ENCODE data around the gene IFT52. TPM values are rescaled to one million over a fixed set of nuclear protein-coding genes. Genes with fewer than 3 reads are reported as not detected.

IFT52 gene
- total RNA-seq (2022) (30.2 and 30.8 TPM in 2 replicates), Bru-seq, nascent RNA (percentile 57 among the genes with signal in this experiment), BruChase-seq, experiment 1, labeled RNA remaining after a 6-hour chase (percentile 62 among the genes with signal in this experiment), BruChase-seq, experiment 2, labeled RNA remaining after a 2-hour chase (percentile 59 among the genes with signal in this experiment)
- long read RNA-seq, transcript IFT52-201 (14 exons, 1,757 nt) = major isoform, 19 of 36 reads
- long read RNA-seq, transcript IFT52-202 (14 exons, 1,599 nt) = minor isoform, 5 of 36 reads
- long read RNA-seq, partial matches to known transcripts = 2 of 36 reads
- long read RNA-seq, other reads (novel, unspliced or antisense) = 9 of 36 reads

GRCh38 chr20:43590392-43591303 is at the start of gene IFT52:
Gene IFT52, plus strand, starts transcription at chr20:43590937. Its CDS starts 3,762 bp downstream, at chr20:43594699.
- BruUV-seq (replicated peaks) = no TSS peak
- H3K36me3 Mint-ChIP-seq (ENCODE audit: insufficient read depth, unreplicated experiment) = peaks cover 30% of the 10 kb centered on the region
- peak; percentile 97 for DNase-seq
- H3K27me3 Mint-ChIP-seq (ENCODE audit: unreplicated experiment) = no peaks in the 10 kb centered on the region
- peak within 1 kb of the TSS; percentile 99 for H3K4me3 Mint-ChIP-seq (ENCODE audit: low read depth, unreplicated experiment)
- no peaks in the 10 kb centered on the region for H3K9me3 Mint-ChIP-seq (ENCODE audit: low read depth, unreplicated experiment)
- peak within 1 kb of the TSS; percentile 81 for H3K27ac Mint-ChIP-seq (ENCODE audit: unreplicated experiment)
- CTCF ChIA-PET = interaction anchor here (0.6 to 1.6 kb wide), 17 partner anchors 11 to 493 kb away, joined by 3 to 16 read pairs (median 3); partner anchors contain the start of genes SGK2 and SRSF6
- no peak for TF ChIP-seq CTCF (IDR thresholded peaks at IDR 0.05; ENCODE audit: unreplicated experiment)
- intact Hi-C loops (cut with micrococcal nuclease; ENCODE audit: unreplicated experiment) = loop anchor here (1.0 to 5.0 kb wide), 3 partner anchors 32 to 133 kb away; partner anchors contain the start of genes SGK2 and SRSF6
- peaks cover 21% of the 10 kb centered on the region for H3K4me1 Mint-ChIP-seq (ENCODE audit: low read depth, unreplicated experiment)

GRCh38 chr20:43541214-43541613 is 49.5 kb upstream of the IFT52 start:
- CTCF ChIA-PET = no interaction called here
- no TSS peak for BruUV-seq (replicated peaks)
- Mint-ChIP-seq H3K27ac (ENCODE audit: unreplicated experiment) (no peak overlapping the region), H3K36me3 (ENCODE audit: insufficient read depth, unreplicated experiment) (peaks cover 23% of the 10 kb centered on the region), H3K4me3 (ENCODE audit: low read depth, unreplicated experiment) (no peak overlapping the region), H3K4me1 (ENCODE audit: low read depth, unreplicated experiment) (no peaks in the 10 kb centered on the region), H3K9me3 (ENCODE audit: low read depth, unreplicated experiment) (no peaks in the 10 kb centered on the region), H3K27me3 (ENCODE audit: unreplicated experiment) (no peaks in the 10 kb centered on the region)
- no peak for TF ChIP-seq CTCF (IDR thresholded peaks at IDR 0.05; ENCODE audit: unreplicated experiment)
- DNase-seq = no peak
- intact Hi-C loops (cut with micrococcal nuclease; ENCODE audit: unreplicated experiment) = no loop called here

- no peak overlapping the region for H3K4me3 Mint-ChIP-seq (ENCODE audit: low read depth, unreplicated experiment)
- intact Hi-C loops (cut with micrococcal nuclease; ENCODE audit: unreplicated experiment) = no loop called here
- no peak overlapping the region for H3K27ac Mint-ChIP-seq (ENCODE audit: unreplicated experiment)
- CTCF ChIA-PET = interaction anchor here (0.6 kb wide), 1 partner anchor 35 kb away, joined by 10 read pairs; no protein-coding TSS in a partner anchor
- H3K27me3 Mint-ChIP-seq (ENCODE audit: unreplicated experiment) = no peaks in the 10 kb centered on the region
- H3K4me1 Mint-ChIP-seq (ENCODE audit: low read depth, unreplicated experiment) = no peaks in the 10 kb centered on the region
- no peak for DNase-seq
- no peak for TF ChIP-seq CTCF (IDR thresholded peaks at IDR 0.05; ENCODE audit: unreplicated experiment)
- H3K9me3 Mint-ChIP-seq (ENCODE audit: low read depth, unreplicated experiment) = no peaks in the 10 kb centered on the region
- no TSS peak for BruUV-seq (replicated peaks)
- H3K36me3 Mint-ChIP-seq (ENCODE audit: insufficient read depth, unreplicated experiment) = peaks cover 27% of the 10 kb centered on the region
Observed at GRCh38 chr20:43542161-43542560, 48.6 kb upstream of the IFT52 start.

GRCh38 chr20:43542674-43543073 is 48.1 kb upstream of the IFT52 start:
- H3K9me3 Mint-ChIP-seq (ENCODE audit: low read depth, unreplicated experiment) = peaks cover 2% of the 10 kb centered on the region
- intact Hi-C loops (cut with micrococcal nuclease; ENCODE audit: unreplicated experiment) = no loop called here
- no TSS peak for BruUV-seq (replicated peaks)
- CTCF ChIA-PET = interaction anchor here (0.6 to 0.7 kb wide), 2 partner anchors 35 to 232 kb away, joined by 9 to 10 read pairs; no protein-coding TSS in a partner anchor
- H3K27ac Mint-ChIP-seq (ENCODE audit: unreplicated experiment) = no peak overlapping the region
- no peaks in the 10 kb centered on the region for H3K27me3 Mint-ChIP-seq (ENCODE audit: unreplicated experiment)
- H3K36me3 Mint-ChIP-seq (ENCODE audit: insufficient read depth, unreplicated experiment) = peaks cover 33% of the 10 kb centered on the region
- no peaks in the 10 kb centered on the region for H3K4me1 Mint-ChIP-seq (ENCODE audit: low read depth, unreplicated experiment)
- DNase-seq = no peak
- no peak overlapping the region for H3K4me3 Mint-ChIP-seq (ENCODE audit: low read depth, unreplicated experiment)
- TF ChIP-seq CTCF (IDR thresholded peaks at IDR 0.05; ENCODE audit: unreplicated experiment) = no peak
